Peyer's patch (tissue), 4 donors: ENCODE data around the gene TLR10. TPM values are rescaled to one million over a fixed set of nuclear protein-coding genes. Genes with fewer than 3 reads are reported as not detected.
A peak's percentile ranks its signal among the peaks of the same experiment; 100 is the strongest.

Experiments
- DNase-seq, 3 donors: peaks; one replicate each; pipeline ENCODE4 v3.0.0-alpha.2; 2017 to 2019
- H3K27ac ChIP-seq, 4 donors: fragments of 200-600 bp; sonication (generic); one replicate each; pipeline ENCODE4 v1.5.1; 2016 to 2019
- H3K27me3 ChIP-seq, 2 donors: fragments of 200-600 bp; sonication (generic); one replicate each; pipeline ENCODE4 v1.5.1; 2019
- H3K36me3 ChIP-seq, 3 donors: fragments of 200-600 bp; sonication (generic); one replicate each; pipeline ENCODE4 v1.5.1; 2016 to 2019
- H3K4me1 ChIP-seq, 4 donors: fragments of 200-600 bp; sonication (generic); one replicate each; pipeline ENCODE4 v1.5.1; 2016 to 2019
- H3K4me3 ChIP-seq, 4 donors: fragments of 200-600 bp; sonication (generic); 1 replicate in 3 of 4; 2 replicates in 1 of 4; pipeline ENCODE4 v1.5.1; 2016 to 2019; ENCODE audit warnings: mild to moderate bottlenecking in 1 of 4
- H3K9me3 ChIP-seq, 4 donors: fragments of 200-600 bp; sonication (generic); one replicate each; pipeline ENCODE4 v1.5.1; 2016 to 2019; ENCODE audit warnings: mild to moderate bottlenecking in 1 of 4
- POLR2A ChIP-seq, 2 donors: fragments of 450-650 bp; IDR thresholded peaks; one replicate each; pipeline ENCODE4 v1.5.1; 2017; ENCODE audit warnings: antibody characterized with exemption in 2 of 2, mild to moderate bottlenecking in 2 of 2, moderate library complexity in 2 of 2
- total RNA-seq, 4 donors: library from RNA; depleted of rRNA; stranded (reverse); fragments of >200 nt; gene quantifications; one replicate each; pipeline ENCODE4 v1.1.0, GENCODE V29; 2016
- TF ChIP-seq, protein P1 (sequence below), 6 experiments: fragments of 450-650 bp in 4 of 6; fragments of 200-600 bp in 2 of 6; sonication (generic) in 1 of 6; IDR thresholded peaks; one replicate each; pipeline ENCODE4 v1.5.1; 2017 to 2019; ENCODE audit warnings: antibody characterized with exemption in 6 of 6, mild to moderate bottlenecking in 3 of 6, moderate library complexity in 1 of 6

The TLR10 gene
- total RNA-seq, 4 donors from 2014 or later: 2.0 to 37.1 TPM; not detected in 2

DNA sequence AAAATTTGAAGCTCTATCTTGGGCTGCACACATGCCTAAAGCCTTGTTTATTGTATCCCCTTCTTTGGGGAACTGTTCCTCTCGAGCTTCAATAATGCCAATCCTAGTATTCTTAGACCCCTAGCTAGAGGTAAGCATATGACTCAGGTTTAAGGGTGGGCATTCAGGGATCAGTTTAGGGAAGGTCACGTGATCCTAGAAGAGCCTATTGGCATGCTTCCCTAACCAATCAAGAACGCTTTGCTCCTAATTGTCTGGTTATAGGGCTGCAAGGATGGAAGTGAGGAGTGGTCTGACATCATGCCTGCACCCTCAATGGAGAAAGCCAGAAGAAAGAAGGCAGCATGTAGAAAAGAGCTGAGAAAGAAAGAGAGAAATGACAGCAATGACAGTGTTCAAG lies 46.9 kb downstream of the TLR10 start:
- H3K4me3 ChIP-seq: no peak overlapping the region
- TF ChIP-seq, protein P1, sequence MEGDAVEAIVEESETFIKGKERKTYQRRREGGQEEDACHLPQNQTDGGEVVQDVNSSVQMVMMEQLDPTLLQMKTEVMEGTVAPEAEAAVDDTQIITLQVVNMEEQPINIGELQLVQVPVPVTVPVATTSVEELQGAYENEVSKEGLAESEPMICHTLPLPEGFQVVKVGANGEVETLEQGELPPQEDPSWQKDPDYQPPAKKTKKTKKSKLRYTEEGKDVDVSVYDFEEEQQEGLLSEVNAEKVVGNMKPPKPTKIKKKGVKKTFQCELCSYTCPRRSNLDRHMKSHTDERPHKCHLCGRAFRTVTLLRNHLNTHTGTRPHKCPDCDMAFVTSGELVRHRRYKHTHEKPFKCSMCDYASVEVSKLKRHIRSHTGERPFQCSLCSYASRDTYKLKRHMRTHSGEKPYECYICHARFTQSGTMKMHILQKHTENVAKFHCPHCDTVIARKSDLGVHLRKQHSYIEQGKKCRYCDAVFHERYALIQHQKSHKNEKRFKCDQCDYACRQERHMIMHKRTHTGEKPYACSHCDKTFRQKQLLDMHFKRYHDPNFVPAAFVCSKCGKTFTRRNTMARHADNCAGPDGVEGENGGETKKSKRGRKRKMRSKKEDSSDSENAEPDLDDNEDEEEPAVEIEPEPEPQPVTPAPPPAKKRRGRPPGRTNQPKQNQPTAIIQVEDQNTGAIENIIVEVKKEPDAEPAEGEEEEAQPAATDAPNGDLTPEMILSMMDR (IDR thresholded peaks at IDR 0.05): no peak
- TF ChIP-seq POLR2A (IDR thresholded peaks at IDR 0.05): no peak
- H3K4me1 ChIP-seq: peaks cover 0 to 6% (median 5%) of the 10 kb centered on the region in 4 donors

DNA sequence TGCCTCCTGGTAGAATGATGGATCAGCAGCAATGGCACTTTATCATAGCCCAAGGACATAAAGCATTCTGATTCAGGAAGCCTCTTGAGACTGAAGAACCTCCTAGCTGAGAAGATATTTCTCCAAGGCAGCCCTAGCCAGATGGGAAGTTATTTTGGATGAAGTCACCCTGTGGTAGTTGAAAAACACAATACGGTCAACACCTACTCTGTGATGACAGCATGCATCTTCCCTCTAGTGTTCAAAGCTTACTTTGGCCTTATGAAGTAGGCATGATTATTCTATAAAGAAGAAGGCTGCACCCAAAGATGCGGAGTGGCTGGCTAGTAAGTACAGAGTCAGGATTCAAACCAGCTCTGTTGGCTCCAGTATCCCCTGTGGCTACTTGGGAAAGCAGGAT lies 47.9 kb downstream of the TLR10 start:
- H3K4me1 ChIP-seq: peaks cover 0 to 14% (median 9%) of the 10 kb centered on the region in 4 donors
- no peaks in the 10 kb centered on the region for H3K27me3 ChIP-seq
- no peaks in the 10 kb centered on the region for H3K36me3 ChIP-seq
- no peak for DNase-seq
- H3K4me3 ChIP-seq: no peak overlapping the region
- H3K9me3 ChIP-seq: no peaks in the 10 kb centered on the region
- no peak for TF ChIP-seq POLR2A (IDR thresholded peaks at IDR 0.05)
- TF ChIP-seq, protein P1 (IDR thresholded peaks at IDR 0.05): no peak
- no peak overlapping the region for H3K27ac ChIP-seq

More for the DNA sequence above, 46.9 kb downstream of the TLR10 start:
- H3K36me3 ChIP-seq: no peaks in the 10 kb centered on the region
- H3K9me3 ChIP-seq: no peaks in the 10 kb centered on the region
- H3K27ac ChIP-seq: no peak overlapping the region
- DNase-seq: no peak
- H3K27me3 ChIP-seq: no peaks in the 10 kb centered on the region

DNA sequence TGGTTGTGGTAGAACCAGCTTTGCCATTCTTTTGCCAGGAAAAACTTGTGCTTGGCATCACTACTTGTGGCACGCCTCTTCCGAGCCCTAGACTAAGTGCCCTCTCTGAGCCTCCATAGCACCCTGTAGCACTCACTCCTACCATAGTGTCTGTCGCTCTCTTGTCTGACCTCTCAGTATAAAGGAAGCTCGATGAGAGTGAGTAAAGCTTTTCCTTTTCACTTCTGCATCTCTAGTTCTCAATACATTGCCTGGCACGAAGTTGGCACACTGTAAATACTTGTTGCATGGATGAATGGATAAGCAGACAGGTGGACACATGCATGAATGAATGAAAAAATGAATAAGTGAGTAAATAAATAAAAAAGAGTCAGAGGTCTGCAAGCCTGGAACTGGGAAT lies 48.3 kb downstream of the TLR10 start:
- Histone ChIP-seq H3K9me3 (no peaks in the 10 kb centered on the region), H3K27ac (no peak overlapping the region), H3K36me3 (no peaks in the 10 kb centered on the region), H3K4me1 (peaks cover 0 to 14% (median 9%) of the 10 kb centered on the region in 4 donors), H3K27me3 (no peaks in the 10 kb centered on the region), H3K4me3 (no peak overlapping the region)
- no peak for TF ChIP-seq POLR2A (IDR thresholded peaks at IDR 0.05)
- TF ChIP-seq, protein P1 (IDR thresholded peaks at IDR 0.05): no peak
- no peak for DNase-seq

DNA sequence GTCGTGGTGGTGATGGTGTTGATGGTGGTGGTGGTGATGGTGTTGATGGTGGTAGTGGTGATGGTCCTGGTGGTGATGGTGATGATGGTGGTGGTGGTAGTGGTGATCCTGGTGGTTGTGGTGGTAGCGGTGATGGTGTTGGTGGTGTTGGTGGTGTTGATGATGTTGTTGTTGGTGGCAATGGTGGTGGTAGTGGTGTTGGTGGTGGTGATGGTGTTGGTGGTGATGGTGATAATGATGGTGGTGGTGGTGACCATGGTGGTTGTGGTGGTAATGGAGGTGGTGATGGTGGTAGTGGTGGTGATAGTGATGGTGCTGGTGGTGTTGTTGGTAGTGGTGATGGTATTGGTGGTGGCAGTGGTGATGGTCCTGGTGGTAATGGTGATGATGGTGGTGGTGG lies 49.1 kb downstream of the TLR10 start:
- peaks cover 0 to 19% (median 9%) of the 10 kb centered on the region in 4 donors for H3K4me1 ChIP-seq
- DNase-seq: no peak
- TF ChIP-seq, protein P1 (IDR thresholded peaks at IDR 0.05): no peak
- no peak for TF ChIP-seq POLR2A (IDR thresholded peaks at IDR 0.05)

DNA sequence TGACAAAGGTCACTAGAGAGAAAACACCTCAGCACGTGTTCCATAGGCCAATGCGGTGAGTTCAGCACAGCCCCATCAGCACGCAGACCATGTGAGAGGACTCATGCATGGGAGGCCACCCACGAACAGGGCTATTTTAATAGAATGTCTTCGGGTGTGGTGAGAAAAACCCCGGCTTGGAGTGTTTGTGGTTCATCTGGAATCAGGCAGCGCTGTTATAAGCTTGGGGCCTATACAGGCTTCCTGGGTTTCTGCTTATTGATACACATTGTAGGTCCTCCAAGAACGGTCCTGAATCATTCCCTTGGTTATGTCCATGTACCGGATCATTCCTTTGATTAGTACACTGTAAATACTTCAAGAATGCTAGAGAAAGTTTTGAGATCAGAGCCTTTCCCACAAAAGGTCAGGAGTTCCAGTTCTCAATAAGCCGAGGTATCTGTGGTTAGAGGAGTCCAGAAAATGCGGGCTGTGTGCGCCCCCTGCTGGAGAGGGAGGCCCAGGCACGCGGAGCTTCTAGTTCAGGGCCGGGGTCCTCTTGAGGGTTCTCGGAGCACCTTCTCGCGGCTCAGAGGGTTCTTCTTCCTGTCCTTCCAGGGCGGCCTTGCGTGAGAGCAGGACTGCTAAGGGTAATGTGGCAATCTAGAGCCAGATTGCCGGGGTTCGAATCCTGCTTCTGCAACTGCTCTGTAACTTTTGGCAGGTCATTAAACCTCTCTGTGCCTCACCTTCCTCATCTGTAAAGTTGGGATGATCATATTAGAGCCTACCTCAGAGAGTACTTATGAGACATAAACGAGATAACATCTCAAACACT lies 51.8 kb downstream of the TLR10 start:
- no peaks in the 10 kb centered on the region for H3K9me3 ChIP-seq
- no peak overlapping the region for H3K4me3 ChIP-seq
- H3K27ac ChIP-seq: no peak overlapping the region
- H3K4me1 ChIP-seq: peaks cover 0 to 19% (median 9%) of the 10 kb centered on the region in 4 donors
- TF ChIP-seq, protein P1 (IDR thresholded peaks at IDR 0.05): peak; percentile 73 to 97 (median 94)
- no peak for TF ChIP-seq POLR2A (IDR thresholded peaks at IDR 0.05)
- H3K36me3 ChIP-seq: no peaks in the 10 kb centered on the region
- peak; percentile 73 to 94 (median 90) for DNase-seq
- H3K27me3 ChIP-seq: no peaks in the 10 kb centered on the region

More for the DNA sequence above, 49.1 kb downstream of the TLR10 start:
- no peaks in the 10 kb centered on the region for H3K36me3 ChIP-seq
- no peaks in the 10 kb centered on the region for H3K27me3 ChIP-seq
- H3K4me3 ChIP-seq: no peak overlapping the region
- H3K9me3 ChIP-seq: no peaks in the 10 kb centered on the region
- H3K27ac ChIP-seq: no peak overlapping the region
